SK-N-SH (cell line): ENCODE measurements around the gene PRG2. TPM values are rescaled to one million over a fixed set of nuclear protein-coding genes. Genes with fewer than 3 reads are reported as not detected.

ENCODE experiments used
- polyA plus RNA-seq, 3 experiments: library from polyadenylated mRNA; depleted of rRNA; stranded (reverse); fragments of >200 nt; gene quantifications; 2 replicates each; pipeline ENCODE4 v1.2.3, GENCODE V29; 2012

The PRG2 gene
- polyA plus RNA-seq, 1 of the 3 experiments (the other 2 are of a cell fraction) = not detected

Other genes starting within 250 kb of the PRG2 start
- gene LRRC55, start 208.7 kb downstream of the PRG2 start, polyA plus RNA-seq (2012; rRNA removed) = not detected in 2 replicates
- gene APLNR, start 153.4 kb downstream of the PRG2 start, polyA plus RNA-seq (2012; rRNA removed) = 0.03 and 0.15 TPM in 2 replicates
- 29.6 and 43.3 TPM in 2 replicates for gene TNKS1BP1, start 65.7 kb downstream of the PRG2 start, polyA plus RNA-seq (2012; rRNA removed)
- gene SSRP1, start 54.8 kb downstream of the PRG2 start, polyA plus RNA-seq (2012; rRNA removed) = 122 and 137 TPM in 2 replicates
- gene P2RX3, start 52.3 kb downstream of the PRG2 start, polyA plus RNA-seq (2012; rRNA removed) = not detected in 2 replicates
- gene PRG3, start 9.5 kb downstream of the PRG2 start, polyA plus RNA-seq (2012; rRNA removed) = not detected in 2 replicates
- gene SLC43A3, start 36.5 kb upstream of the PRG2 start, polyA plus RNA-seq (2012; rRNA removed) = 4.1 and 4.7 TPM in 2 replicates
- gene RTN4RL2, start 69.9 kb upstream of the PRG2 start, polyA plus RNA-seq (2012; rRNA removed) = 0.08 and 0.30 TPM in 2 replicates
- 3.7 and 4.4 TPM in 2 replicates for gene SLC43A1, start 125.1 kb upstream of the PRG2 start, polyA plus RNA-seq (2012; rRNA removed)
- 179 and 189 TPM in 2 replicates for gene TIMM10, start 140.1 kb upstream of the PRG2 start, polyA plus RNA-seq (2012; rRNA removed)
- not detected in 2 replicates for gene SMTNL1, start 146.9 kb upstream of the PRG2 start, polyA plus RNA-seq (2012; rRNA removed)
- gene UBE2L6, start 177.0 kb upstream of the PRG2 start, polyA plus RNA-seq (2012; rRNA removed) = 65.9 and 77.0 TPM in 2 replicates
- 1.9 and 4.5 TPM in 2 replicates for gene SERPING1, start 207.0 kb upstream of the PRG2 start, polyA plus RNA-seq (2012; rRNA removed)